NOMO-1 treated with dmso at 0.1 percent for 144 hours (cell line): Measurements from ENCODE around the gene TNFSF11.

Source experiments
- DNase-seq: peaks from one replicate; lab custom pipeline; 2025; ENCODE audit not compliant: unreplicated experiment; lab: John Stamatoyannopoulos, UW

The TNFSF11 gene

GRCh38 chr13:42607546-42607945 is 33.6 kb downstream of the TNFSF11 start:
- no peak for DNase-seq

DNA sequence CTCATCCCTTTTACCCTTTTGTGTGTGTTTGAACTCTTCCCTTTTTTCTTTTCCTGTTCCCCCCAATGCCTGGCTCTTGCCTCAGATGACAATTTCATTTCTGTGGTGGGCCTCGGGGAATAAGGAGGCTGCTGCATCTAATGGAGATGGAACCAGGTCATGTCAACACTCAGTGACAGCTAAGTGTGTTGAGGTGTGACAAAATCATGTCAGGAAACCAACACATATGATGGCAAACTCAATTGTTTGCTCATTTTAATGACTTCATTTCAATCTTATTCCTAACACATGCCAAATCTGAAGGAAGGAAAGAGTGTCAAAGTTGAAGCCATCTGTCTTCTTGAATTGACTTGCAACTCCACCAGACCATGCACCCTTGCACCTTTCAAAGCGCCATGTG is 36.7 kb downstream of the TNFSF11 start:
- DNase-seq, result no peak

GRCh38 chr13:42611086-42611779 is 37.3 kb downstream of the TNFSF11 start:
- no peak for DNase-seq

GRCh38 chr13:42612021-42612765 is 38.2 kb downstream of the TNFSF11 start:
- DNase-seq, result no peak

- DNase-seq, result no peak
These were observed 40.6 kb downstream of the TNFSF11 start for GRCh38 chr13:42614436-42615035.

- DNase-seq, result no peak
These were observed 41.7 kb downstream of the TNFSF11 start for GRCh38 chr13:42615691-42616090.

GRCh38 chr13:42617221-42617620 is 43.3 kb downstream of the TNFSF11 start:
- no peak for DNase-seq

- no peak for DNase-seq
These were observed 50.0 kb downstream of the TNFSF11 start for GRCh38 chr13:42623916-42624315.

- no peak for DNase-seq
These were observed 51.7 kb downstream of the TNFSF11 start for GRCh38 chr13:42625611-42626010.

DNA sequence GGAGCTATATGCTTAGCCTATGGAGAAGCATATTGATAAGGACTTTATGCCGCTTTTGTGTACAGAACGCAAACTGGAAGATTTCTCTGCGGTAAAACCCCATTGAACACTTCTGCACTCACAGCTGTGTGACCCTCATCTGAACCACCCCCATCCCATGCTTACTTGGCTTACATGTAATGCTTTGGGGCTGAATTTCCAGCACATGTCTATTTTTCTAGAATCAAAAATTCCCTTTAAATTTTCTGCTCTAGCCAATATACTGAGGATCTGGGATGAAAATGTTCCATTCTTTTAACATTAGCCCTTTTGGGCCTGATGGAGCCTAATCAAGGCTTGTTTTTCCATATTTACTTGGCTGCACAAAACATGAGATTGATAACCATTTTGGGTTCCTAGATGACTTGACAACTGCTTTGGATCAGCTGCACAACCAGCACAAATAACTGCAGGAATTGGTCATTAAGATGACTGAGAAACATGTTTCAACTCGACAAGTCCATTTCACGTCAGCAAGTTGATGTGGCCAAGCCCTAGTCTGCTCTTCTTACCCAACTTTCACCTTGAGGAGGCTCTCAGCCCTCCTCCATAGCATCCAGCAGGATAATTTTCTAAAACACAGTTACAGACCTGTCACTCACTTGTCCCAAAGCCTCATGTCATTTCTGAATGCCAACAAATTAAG is 52.4 kb downstream of the TNFSF11 start:
- no peak for DNase-seq

GRCh38 chr13:42628666-42629065 is 54.7 kb downstream of the TNFSF11 start:
- DNase-seq, result no peak

GRCh38 chr13:42631181-42631580 is 57.2 kb downstream of the TNFSF11 start:
- DNase-seq, result no peak

- DNase-seq, result no peak
These were observed 59.5 kb downstream of the TNFSF11 start for GRCh38 chr13:42633495-42633894.

DNA sequence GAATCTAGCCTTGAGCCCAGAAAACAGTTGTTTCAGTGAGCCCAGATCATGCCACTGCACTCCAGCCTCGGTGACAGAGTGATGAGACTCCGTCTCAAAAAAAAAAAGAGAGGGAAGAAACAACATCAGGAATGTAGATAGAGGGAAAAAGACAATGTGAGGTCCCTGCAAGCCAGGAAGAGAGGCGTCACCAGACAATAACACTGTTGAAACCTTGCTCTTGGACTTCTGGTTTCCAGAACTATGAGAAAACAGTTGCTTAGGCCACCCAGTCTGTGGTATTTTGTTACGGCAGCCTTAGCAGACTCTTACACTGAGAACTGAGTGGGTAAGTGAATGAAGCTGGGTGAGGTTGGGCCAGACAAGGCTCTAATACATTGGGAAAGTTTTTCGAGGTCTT is 64.1 kb downstream of the TNFSF11 start:
- DNase-seq, result no peak

DNA sequence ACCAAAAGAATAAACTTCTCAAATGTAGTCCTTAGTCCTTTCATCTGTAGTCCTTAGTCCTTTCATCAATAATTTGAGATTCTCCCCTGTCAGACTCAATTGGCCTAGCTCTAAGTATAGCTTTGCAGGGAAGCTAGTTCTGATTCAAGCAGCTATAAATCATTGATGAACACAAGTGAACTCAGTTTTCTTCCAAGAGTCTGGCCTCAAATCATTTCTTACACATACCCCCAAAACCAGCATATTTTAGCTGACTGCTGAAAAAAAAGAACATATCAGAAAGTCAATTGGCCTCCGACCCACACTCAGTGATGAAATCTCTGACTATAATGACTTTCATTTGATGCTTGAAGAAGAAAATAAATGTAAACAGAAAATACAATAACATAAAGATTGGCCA is 64.9 kb downstream of the TNFSF11 start:
- DNase-seq, result no peak

GRCh38 chr13:42643076-42643475 is 69.1 kb downstream of the TNFSF11 start:
- no peak for DNase-seq

GRCh38 chr13:42644841-42645240 is 70.9 kb downstream of the TNFSF11 start:
- no peak for DNase-seq

DNA sequence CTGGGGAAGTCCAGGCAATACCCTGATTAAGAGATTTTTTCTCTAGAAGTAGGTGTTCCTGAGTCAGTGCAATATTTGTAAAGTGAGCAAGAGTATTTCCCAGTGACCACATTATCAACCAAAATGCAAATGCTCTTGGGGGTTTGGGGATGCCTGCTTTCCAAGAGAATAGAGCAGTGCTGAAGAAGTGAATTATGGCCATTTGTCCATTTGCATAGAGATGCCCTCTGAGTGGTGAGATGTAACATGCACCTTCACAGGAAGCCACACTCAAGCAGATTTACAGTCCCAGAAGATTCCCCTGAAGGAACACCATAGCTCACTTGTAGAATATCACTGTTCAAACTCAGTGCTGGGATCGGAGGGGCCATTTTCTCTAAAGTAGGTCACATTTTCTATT is 71.8 kb downstream of the TNFSF11 start:
- no peak for DNase-seq

DNA sequence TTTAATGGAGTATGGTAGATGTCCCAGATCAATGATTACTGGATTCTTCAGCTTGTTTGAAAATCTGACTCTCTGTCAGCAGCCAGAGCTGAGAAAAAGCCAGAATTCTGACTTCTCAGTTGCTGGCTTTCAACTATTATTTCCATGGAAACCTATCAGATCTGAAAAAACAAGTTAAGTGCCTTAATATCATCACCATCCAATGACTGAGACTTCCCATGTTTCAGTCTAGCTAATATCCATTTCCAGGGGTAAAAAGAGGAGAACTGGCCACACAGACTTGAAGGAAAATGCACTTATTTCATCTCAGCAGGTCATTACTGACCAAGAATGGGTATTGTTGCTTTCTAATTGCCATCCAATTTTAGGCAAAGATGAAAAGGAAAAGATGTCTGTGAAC is 75.2 kb downstream of the TNFSF11 start:
- no peak for DNase-seq

DNA sequence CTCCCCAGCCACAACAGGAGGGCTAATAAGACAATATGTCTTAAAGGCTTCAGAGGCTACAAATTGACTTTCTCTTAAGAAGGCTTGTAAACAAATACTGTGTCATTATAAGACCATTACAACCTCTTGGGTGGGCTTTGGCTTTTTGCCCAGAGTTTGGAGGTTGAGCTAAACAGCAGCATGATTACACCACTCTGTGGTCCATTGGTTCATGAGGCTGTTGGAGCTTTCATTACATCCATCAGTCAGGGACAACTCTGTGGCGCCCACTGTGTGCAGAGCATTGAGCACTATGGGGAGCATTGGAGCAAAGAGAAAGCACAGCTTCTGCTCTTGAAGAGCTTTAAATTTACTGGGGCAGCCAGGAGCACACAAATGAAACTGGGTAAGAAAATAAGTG is 75.9 kb downstream of the TNFSF11 start:
- no peak for DNase-seq

- DNase-seq, result no peak
These were observed 76.6 kb downstream of the TNFSF11 start for GRCh38 chr13:42650506-42650905.
